HepG2 (cell line): ENCODE measurements around the gene ACTL6A. TPM values are rescaled to one million over a fixed set of nuclear protein-coding genes. Genes with fewer than 3 reads are reported as not detected.

Experiments
- FLYWCH1 ChIP-seq: sonication (generic); formaldehyde crosslinking; IDR thresholded peaks from 2 replicates; pipeline ENCODE4 v1.8.1; 2023; ENCODE audit warnings: mild to moderate bottlenecking, missing genetic modification reagents
- MXD3 ChIP-seq: IDR thresholded peaks from 2 replicates; pipeline ENCODE4 v1.6.1; 2016; ENCODE audit warnings: mild to moderate bottlenecking, missing biosample characterization, missing genetic modification reagents
- RBM22 ChIP-seq: fragments of 200-400 bp; formaldehyde crosslinking; optimal IDR thresholded peaks from 2 replicates; pipeline ENCODE3; 2017; ENCODE audit warnings: mild to moderate bottlenecking, low read length, moderate library complexity
- RXRB ChIP-seq: IDR thresholded peaks from 2 replicates; pipeline ENCODE4 v1.6.1; 2016; ENCODE audit warnings: borderline replicate concordance, missing genetic modification reagents, missing compliant biosample characterization
- SAP130 ChIP-seq: IDR thresholded peaks from 2 replicates; pipeline ENCODE4 v1.6.1; 2016; ENCODE audit warnings: low read depth
- SATB2 ChIP-seq: sonication (generic); formaldehyde crosslinking; IDR thresholded peaks from 2 replicates; pipeline ENCODE4 v1.5.0; 2020; ENCODE audit warnings: missing genetic modification reagents
- TBL1XR1 ChIP-seq: fragments of 150-350 bp; IDR thresholded peaks from 2 replicates; pipeline ENCODE4 v1.6.1; 2014; ENCODE audit warnings: borderline replicate concordance, low read length; ENCODE audit not compliant: partially characterized antibody
- YEATS4 ChIP-seq: sonication (generic); formaldehyde crosslinking; IDR thresholded peaks from 2 replicates; pipeline ENCODE4 v1.4.0; 2020; ENCODE audit warnings: missing genetic modification reagents, borderline replicate concordance
- ZBTB42 ChIP-seq: sonication (generic); formaldehyde crosslinking; IDR thresholded peaks from 2 replicates; pipeline ENCODE4 v1.5.0; 2020; ENCODE audit warnings: mild to moderate bottlenecking, missing genetic modification reagents
- ZFY ChIP-seq: sonication (generic); formaldehyde crosslinking; IDR thresholded peaks from 2 replicates; pipeline ENCODE4 v1.4.0; 2020; ENCODE audit warnings: missing genetic modification reagents
- ZNF101 ChIP-seq: sonication (generic); formaldehyde crosslinking; IDR thresholded peaks from 2 replicates; pipeline ENCODE4 v1.4.0; 2020; ENCODE audit warnings: mild to moderate bottlenecking, low read depth, missing genetic modification reagents, borderline replicate concordance
- ZNF350 ChIP-seq: sonication (generic); formaldehyde crosslinking; IDR thresholded peaks from 2 replicates; pipeline ENCODE4 v1.4.0; 2020; ENCODE audit warnings: mild to moderate bottlenecking, low read depth, missing genetic modification reagents, borderline replicate concordance
- ZNF530 ChIP-seq: sonication (generic); formaldehyde crosslinking; IDR thresholded peaks from 2 replicates; pipeline ENCODE4 v1.5.0; 2020; ENCODE audit warnings: low read depth, mild to moderate bottlenecking, missing genetic modification reagents
- ZNF713 ChIP-seq: sonication (generic); formaldehyde crosslinking; IDR thresholded peaks from 2 replicates; pipeline ENCODE4 v1.4.0; 2020; ENCODE audit warnings: mild to moderate bottlenecking, missing genetic modification reagents
- ZNF776 ChIP-seq: sonication (generic); formaldehyde crosslinking; IDR thresholded peaks from 2 replicates; pipeline ENCODE4 v1.4.0; 2020; ENCODE audit warnings: mild to moderate bottlenecking, missing genetic modification reagents
- polyA plus RNA-seq, 8 experiments: library from polyadenylated mRNA; depleted of rRNA in 3 of 8; stranded (reverse) in 7 of 8; unstranded in 1 of 8; fragments of >200 nt; fragmentation: Illumina TruSeq in 4 of 8; extraction: Trizol in 4 of 8; gene quantifications; 2 replicates each; pipeline versions ENCODE4 v1.2.1 to v1.2.3, GENCODE V29; 2011 to 2016; ENCODE audit warnings: low read depth in 4 of 8, missing spikeins in 1 of 8, mixed read lengths in 1 of 8; ENCODE audit not compliant: insufficient read depth in 1 of 8
- total RNA-seq, 5 experiments: library from RNA; depleted of rRNA; stranded (reverse); fragments of >200 nt; fragmentation: Illumina TruSeq; extraction: Trizol; gene quantifications; 2 replicates each; pipeline ENCODE4 v1.2.3, GENCODE V29; 2016; ENCODE audit warnings: low read depth in 1 of 5
- TF ChIP-seq, protein P1 (sequence below): IDR thresholded peaks from 2 replicates; pipeline ENCODE4 v1.6.1; 2016; ENCODE audit warnings: low read depth, control low read depth
- TF ChIP-seq, protein P2 (sequence below): sonication (generic); formaldehyde crosslinking; IDR thresholded peaks from 2 replicates; pipeline ENCODE4 v1.8.0; 2023; ENCODE audit warnings: mild to moderate bottlenecking, missing genetic modification reagents
- TF ChIP-seq, protein P3 (sequence below): sonication (generic); formaldehyde crosslinking; IDR thresholded peaks from 2 replicates; pipeline ENCODE4 v1.4.0; 2020; ENCODE audit warnings: missing genetic modification reagents
- TF ChIP-seq, protein P4 (sequence below): sonication (generic); formaldehyde crosslinking; conservative IDR thresholded peaks from 2 replicates; pipeline ENCODE4 v1.4.0; 2020; ENCODE audit warnings: missing genetic modification reagents

ACTL6A gene
- total and polyA plus RNA-seq, 2 of the 13 experiments (the other 11 are each of a cell fraction or from before 2014, with no cell fraction given): 58.1 to 84.1 TPM

GRCh38 chr3:179546814-179547241 lies 15.9 kb upstream of the ACTL6A start (continued):
- TF ChIP-seq, protein P1, sequence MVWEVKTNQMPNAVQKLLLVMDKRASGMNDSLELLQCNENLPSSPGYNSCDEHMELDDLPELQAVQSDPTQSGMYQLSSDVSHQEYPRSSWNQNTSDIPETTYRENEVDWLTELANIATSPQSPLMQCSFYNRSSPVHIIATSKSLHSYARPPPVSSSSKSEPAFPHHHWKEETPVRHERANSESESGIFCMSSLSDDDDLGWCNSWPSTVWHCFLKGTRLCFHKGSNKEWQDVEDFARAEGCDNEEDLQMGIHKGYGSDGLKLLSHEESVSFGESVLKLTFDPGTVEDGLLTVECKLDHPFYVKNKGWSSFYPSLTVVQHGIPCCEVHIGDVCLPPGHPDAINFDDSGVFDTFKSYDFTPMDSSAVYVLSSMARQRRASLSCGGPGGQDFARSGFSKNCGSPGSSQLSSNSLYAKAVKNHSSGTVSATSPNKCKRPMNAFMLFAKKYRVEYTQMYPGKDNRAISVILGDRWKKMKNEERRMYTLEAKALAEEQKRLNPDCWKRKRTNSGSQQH (CRISPR knock-in tag): no peak
- TF ChIP-seq, protein P2, sequence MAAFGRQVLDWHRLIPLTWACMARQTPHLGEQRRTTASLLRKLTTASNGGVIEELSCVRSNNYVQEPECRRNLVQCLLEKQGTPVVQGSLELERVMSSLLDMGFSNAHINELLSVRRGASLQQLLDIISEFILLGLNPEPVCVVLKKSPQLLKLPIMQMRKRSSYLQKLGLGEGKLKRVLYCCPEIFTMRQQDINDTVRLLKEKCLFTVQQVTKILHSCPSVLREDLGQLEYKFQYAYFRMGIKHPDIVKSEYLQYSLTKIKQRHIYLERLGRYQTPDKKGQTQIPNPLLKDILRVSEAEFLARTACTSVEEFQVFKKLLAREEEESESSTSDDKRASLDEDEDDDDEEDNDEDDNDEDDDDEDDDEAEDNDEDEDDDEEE (CRISPR knock-in tag): no peak
- TF ChIP-seq SAP130 (CRISPR knock-in tag) (peak; percentile 32; the same call in 1 of the 2 replicates), ZNF101 (CRISPR knock-in tag) (no peak), ZNF530 (CRISPR knock-in tag) (no peak), RXRB (CRISPR knock-in tag) (0 out of 2 replicates have a peak, but pooled peaks have one; percentile 35), ZNF713 (CRISPR knock-in tag) (no peak), TBL1XR1 (no peak), MXD3 (no peak), RBM22 (no peak), YEATS4 (no peak), ZBTB42 (CRISPR knock-in tag) (no peak), ZNF350 (CRISPR knock-in tag) (no peak), FLYWCH1 (CRISPR knock-in tag) (no peak), ZFY (CRISPR knock-in tag) (peak; percentile 43; the same call in 1 of the 2 replicates), SATB2 (CRISPR knock-in tag) (no peak), ZNF776 (CRISPR knock-in tag) (no peak)
- TF ChIP-seq, protein P3, sequence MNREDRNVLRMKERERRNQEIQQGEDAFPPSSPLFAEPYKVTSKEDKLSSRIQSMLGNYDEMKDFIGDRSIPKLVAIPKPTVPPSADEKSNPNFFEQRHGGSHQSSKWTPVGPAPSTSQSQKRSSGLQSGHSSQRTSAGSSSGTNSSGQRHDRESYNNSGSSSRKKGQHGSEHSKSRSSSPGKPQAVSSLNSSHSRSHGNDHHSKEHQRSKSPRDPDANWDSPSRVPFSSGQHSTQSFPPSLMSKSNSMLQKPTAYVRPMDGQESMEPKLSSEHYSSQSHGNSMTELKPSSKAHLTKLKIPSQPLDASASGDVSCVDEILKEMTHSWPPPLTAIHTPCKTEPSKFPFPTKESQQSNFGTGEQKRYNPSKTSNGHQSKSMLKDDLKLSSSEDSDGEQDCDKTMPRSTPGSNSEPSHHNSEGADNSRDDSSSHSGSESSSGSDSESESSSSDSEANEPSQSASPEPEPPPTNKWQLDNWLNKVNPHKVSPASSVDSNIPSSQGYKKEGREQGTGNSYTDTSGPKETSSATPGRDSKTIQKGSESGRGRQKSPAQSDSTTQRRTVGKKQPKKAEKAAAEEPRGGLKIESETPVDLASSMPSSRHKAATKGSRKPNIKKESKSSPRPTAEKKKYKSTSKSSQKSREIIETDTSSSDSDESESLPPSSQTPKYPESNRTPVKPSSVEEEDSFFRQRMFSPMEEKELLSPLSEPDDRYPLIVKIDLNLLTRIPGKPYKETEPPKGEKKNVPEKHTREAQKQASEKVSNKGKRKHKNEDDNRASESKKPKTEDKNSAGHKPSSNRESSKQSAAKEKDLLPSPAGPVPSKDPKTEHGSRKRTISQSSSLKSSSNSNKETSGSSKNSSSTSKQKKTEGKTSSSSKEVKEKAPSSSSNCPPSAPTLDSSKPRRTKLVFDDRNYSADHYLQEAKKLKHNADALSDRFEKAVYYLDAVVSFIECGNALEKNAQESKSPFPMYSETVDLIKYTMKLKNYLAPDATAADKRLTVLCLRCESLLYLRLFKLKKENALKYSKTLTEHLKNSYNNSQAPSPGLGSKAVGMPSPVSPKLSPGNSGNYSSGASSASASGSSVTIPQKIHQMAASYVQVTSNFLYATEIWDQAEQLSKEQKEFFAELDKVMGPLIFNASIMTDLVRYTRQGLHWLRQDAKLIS (CRISPR knock-in tag): no peak
- TF ChIP-seq, protein P4, sequence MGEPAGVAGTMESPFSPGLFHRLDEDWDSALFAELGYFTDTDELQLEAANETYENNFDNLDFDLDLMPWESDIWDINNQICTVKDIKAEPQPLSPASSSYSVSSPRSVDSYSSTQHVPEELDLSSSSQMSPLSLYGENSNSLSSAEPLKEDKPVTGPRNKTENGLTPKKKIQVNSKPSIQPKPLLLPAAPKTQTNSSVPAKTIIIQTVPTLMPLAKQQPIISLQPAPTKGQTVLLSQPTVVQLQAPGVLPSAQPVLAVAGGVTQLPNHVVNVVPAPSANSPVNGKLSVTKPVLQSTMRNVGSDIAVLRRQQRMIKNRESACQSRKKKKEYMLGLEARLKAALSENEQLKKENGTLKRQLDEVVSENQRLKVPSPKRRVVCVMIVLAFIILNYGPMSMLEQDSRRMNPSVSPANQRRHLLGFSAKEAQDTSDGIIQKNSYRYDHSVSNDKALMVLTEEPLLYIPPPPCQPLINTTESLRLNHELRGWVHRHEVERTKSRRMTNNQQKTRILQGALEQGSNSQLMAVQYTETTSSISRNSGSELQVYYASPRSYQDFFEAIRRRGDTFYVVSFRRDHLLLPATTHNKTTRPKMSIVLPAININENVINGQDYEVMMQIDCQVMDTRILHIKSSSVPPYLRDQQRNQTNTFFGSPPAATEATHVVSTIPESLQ (CRISPR knock-in tag): no peak
